GM19467 (cell line): ENCODE data around the gene NEUROG1.
"Not testable (repeated sequence)": the region's sequence is repeated elsewhere in the genome, so short reads cannot be mapped to it uniquely, and the experiment has no call there.

Experiments
- ATAC-seq: cut with Tn5 transposase; IDR thresholded peaks from one replicate; pipeline ENCODE4 v1.9.1; 2021; ENCODE audit warnings: mild to moderate bottlenecking, moderate library complexity; ENCODE audit not compliant: unreplicated experiment

NEUROG1 gene

DNA sequence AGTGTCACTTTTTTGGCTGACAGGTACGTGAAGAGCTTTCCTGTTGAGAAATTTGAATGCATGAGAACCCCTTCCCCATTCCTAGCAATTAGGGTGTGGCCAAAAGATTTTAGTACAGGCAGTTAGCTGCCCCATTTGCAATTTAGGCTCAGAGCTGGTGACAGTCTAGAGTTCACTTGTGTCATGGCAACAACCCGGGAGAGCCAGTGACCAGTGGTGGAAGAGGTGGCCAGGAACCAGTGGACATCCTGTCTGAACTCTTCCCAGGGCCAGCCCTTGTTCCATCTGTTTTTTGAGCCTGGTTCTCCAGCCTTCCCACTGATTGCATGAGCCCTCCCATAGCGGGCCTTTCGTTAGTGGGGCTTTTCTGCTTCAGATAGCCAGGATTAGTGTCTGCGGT lies 2.5 kb upstream of the NEUROG1 start:
- ATAC-seq: no peak

DNA sequence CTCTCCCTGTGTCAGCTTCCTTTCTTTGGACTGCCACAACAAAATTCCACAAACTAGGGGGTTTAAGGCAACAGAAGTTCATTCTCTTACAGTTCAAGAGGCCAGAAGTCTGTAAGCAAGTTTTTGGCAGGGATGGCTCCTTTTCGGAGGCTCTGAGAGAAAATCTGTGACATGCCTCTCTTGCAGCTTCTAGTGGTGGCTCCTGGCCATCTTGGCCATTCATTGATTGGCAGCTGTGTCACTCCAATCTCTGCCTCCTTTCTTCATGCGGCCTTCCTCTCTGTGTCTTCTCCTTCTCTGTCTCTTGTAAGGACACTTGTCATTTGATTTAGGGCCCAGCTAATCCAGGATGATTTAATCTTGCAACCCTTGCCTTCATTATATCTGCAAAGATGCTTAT lies 2.0 kb upstream of the NEUROG1 start:
- no peak for ATAC-seq

DNA sequence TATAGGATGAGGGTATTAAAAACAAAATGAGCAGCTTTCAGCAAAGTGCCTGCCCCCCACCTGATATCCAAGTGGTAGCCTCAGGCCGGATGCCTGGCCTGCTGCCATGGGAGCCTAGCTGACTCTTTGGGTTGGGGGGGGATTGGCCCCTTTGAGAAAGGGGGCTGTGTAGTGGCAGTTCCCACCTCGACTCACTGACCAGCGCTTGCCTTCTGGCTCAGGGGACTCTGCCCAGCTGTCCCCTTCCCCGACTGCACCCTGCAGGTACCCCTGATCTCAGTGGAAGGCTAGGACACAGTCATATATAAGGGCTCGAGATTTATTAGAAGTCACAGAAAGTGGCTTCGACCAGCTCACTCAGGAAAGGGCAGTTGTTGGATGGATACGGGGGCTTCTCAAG lies 1.5 kb upstream of the NEUROG1 start:
- no peak for ATAC-seq

DNA sequence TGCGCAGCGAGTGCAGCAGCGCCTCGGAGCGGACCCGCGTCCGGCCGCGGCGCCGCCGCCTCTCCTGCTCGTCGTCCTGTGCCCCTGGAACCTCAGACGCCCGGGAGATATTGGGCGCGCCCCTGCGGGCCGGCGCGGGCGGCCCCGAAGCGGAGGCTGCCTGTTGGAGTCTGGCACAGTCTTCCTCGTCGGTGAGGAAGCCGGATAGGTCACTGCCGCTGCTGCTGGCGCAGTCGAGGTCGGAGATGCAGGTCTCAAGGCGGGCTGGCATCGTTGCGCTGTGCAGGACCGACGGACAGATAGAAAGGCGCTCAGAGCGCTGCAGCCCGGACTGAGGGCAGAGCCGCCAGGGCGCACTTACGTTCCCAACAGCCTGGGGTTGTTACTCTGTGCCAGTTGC lies 344 bp downstream of the NEUROG1 start:
- no peak for ATAC-seq

DNA sequence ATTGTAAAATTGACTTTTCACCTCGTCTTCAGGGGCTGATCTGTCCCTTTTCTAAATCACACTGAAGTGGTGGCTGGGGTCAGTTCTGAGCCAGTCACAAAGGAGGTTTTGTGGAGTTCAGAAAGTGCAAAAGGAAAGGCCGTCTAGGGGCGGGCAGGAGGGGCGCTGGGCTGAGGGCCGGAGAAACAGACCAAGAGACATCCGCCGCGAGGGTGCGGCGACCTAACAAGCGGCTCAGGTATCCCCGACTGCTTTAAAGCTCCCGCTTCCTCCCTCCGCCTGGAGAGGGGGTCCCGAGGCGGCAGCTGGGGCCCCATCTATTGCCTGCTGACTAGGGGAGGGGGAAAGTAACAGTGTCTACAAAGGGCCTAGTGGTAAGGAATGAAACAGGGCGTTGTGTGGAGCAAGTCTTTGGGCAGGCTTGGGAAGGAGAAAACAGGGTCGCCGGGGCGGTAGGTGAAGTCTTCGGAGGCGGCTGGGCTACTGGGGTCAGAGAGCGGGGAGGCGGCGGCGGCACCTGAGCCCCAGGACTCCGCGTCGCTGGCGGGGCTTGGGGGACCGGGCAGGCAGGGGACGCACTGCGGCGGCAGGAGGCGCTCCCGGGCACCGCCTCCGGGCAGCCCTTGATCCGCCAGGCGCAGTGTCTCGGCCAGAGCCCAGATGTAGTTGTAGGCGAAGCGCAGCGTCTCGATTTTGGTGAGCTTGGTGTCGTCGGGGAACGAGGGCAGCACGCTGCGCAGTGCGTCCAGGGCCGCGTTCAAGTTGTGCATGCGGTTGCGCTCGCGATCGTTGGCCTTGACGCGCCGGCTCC lies 950 bp downstream of the NEUROG1 start:
- no peak for ATAC-seq

DNA sequence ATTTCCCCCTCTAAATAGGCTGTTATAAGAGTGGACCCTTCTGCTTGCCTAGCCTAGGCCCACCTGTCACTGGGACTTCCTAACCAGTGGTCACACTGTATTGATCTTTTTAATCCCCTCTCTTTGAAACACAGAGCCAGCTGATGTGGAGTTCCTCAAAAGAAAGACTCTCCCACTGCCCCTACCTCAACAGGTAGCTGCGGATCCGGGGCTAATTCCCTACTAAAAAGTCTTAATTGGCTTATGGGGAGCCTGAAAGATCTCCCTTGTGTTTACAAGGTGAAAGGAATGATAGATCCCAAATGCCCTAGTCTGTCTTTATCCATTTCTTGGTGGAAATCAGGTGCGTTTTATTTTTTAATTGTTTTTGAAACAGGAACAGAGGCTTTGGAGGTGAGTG lies 2.0 kb downstream of the NEUROG1 start:
- no peak for ATAC-seq

DNA sequence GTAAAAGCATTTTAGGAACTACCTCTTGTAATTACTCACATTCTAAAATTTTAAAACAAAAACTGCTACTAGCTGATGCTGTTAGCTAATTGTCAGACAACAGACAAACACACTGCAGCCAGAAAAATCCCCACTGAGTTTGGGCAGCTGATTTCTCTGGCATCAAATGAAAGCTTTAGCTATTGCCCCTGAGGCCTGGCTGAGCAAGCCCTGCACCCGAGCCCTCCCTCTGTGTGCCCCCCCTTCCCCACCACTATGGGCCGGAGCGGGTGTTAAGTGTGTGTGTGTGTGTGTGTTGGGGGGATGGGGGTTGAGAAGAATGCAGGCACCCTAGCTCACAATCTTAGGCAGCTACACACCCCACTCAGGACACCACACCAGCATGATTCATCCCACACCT lies 2.4 kb downstream of the NEUROG1 start:
- no peak for ATAC-seq

DNA sequence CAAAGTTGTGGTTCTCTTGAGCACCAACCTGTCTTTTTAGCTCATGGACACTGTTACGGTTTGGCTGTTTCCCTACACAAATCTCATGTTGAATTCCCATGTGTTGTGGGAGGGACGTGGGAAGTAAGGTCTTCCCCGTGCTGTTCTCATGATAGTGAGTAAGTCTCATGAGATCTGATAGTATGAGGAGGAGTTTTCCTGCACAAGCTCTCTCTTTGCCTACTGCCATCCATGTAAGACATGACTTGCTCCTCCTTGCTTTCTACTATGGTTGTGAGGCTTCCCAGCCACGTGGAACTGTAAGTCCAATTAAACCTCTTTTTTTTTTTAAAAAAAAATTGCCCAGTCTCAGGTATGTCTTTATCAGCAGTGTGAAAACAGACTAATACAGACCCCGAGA lies 6.2 kb downstream of the NEUROG1 start:
- ATAC-seq: not testable (repeated sequence)

DNA sequence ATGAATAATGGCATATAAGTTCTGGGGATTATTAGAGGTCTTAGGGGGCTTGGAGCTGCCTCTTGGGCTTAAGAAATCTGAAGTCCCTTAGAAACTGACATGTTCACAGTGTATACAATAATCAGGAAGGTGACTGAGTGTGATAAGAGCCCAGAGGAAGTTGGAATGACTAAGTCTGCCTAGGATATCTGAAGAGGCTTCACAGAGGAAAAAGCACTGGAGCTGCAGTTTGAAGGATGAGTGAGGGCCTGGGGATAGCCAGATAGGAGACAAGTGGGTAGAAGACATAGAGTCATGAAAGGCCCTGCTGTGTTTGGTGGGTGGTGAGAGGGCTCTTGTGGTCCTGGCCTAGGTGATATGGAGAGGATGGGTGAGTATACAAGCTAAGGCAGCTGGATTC lies 8.8 kb downstream of the NEUROG1 start:
- ATAC-seq: no peak

DNA sequence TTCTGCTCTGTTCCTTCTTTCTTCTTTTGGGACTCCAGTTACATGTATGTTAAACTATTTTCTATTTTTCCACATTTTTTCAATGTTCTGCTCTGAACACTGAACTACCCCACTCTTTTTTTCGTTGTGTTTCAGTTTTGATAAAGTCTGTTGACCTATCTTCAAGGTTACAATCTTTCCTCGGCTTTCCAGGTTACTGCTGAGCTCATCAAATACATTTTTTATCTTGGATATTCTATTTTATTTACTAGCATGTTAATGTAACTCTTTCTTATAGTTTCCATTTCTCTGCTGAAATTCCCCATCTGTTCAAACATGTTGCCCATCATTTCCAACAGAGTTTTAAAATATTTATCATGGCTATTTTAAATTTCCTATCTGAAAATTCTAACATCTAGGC lies 13.8 kb downstream of the NEUROG1 start:
- ATAC-seq: no peak

DNA sequence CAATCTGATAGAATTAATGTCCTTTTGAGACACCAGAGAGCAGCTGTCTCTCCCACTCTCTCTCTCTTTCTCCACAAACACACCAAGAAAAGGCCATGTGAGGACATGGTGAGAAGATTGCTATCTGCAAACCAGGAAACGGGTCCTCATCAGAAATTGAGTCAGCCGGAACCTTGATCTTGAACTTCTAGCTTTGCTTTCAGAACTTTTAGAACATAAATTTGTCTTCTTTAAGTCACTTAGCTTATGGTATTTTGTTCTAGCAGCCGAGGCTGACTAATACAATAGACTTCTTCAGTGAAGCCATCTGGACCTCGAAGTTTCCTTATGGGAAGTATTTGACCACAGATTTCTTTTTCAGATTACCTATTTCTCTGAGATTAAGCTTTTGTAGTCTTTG lies 18.1 kb downstream of the NEUROG1 start:
- ATAC-seq: no peak

DNA sequence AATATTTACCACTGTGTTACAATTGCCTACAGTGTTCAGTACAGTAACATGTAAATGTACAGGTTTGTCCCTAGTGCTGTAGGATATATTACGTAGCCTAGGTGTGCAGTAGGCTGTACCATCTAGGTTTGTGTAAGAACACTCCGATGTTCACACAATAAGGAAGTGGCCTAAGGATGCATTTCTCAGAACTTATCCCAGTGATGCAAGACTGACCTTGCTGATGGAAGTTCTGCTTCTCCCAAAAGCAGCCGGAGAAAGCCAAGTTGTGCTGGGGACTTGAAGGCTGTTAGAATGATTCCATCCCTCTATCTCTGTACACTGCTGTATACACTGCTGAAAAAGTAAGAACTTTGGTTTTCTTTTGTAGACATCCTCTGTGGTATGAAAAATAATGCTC lies 21.6 kb downstream of the NEUROG1 start:
- ATAC-seq: no peak

DNA sequence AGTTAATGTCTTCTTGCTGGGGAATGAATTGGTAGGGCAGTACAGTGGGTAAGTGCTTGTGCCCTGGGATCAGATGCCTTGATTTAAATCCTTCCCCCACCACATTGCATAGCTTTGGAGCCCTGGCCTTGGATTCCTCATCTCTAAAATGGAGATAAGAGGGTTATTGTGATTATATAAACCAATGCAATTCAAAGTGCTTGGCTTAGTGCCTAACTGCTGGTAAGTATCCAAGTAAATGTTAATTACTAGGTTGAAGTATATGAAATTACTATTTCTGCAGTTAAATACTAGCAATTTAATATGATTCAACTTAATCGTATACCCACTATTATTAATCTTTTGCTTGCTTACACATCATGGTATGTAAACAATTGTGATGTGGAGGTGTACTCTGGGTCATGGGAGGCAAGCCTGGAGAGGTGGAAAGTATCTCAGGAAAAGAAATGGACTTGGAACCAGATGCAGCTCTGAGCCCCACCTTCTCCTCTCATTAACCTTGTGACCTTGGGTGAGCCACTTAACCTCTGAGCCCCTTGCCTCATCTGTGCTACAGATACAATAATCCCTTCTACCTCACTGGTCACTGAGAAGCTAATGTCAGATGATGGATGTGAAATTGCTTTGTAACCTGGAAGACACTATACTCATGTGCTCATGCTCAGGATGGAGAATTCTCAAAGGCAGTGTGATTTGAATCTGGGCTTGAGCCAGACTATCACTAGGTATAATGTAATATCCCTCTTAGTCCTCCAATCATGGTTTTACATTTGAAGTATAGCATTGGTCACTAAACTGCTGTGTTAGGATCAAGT lies 23.8 kb downstream of the NEUROG1 start:
- ATAC-seq: no peak

DNA sequence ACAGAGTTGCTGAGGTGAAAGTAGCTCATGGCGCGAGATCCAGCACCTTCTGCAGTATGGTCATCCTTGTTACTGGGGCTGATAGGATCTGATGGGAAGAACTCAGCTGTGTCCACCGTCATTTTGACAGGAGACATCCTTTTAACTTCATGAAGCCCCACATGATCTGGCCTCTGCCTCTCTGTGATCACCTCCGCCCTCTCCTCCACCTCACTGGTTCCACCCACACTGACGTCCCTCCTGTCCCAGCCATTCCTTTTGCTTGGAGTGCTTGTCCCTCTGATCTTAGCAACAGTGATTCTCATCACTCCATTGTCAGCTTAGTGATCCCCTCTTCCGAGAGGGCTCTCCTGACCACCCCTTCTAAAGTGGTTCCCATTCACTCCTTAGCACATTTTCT lies 25.8 kb downstream of the NEUROG1 start:
- no peak for ATAC-seq

DNA sequence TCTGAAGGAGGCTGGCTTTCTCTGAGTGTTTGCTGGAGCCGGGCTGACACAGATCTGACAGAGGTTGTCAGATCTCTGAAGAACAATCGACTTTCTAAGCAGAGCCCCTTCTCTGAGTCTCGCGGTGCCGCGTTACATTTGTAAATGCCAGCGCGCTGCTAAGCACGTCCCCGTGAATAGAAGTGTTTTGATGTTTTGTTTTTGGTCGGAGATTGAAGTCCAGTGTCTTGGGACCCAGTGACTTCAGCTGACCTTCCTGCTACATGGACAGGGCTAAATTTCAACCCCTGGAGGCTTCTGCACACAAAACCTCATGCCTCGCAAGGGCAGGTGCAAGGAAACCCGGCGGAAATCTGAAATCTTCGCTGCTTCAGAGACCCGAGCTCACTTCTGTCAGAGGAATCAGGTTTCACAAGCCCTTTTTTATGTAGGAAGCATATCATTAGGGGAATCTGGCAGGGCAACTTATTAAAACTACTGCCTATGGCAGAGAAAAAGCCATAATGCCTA lies 27.2 kb downstream of the NEUROG1 start:
- ATAC-seq: no peak

DNA sequence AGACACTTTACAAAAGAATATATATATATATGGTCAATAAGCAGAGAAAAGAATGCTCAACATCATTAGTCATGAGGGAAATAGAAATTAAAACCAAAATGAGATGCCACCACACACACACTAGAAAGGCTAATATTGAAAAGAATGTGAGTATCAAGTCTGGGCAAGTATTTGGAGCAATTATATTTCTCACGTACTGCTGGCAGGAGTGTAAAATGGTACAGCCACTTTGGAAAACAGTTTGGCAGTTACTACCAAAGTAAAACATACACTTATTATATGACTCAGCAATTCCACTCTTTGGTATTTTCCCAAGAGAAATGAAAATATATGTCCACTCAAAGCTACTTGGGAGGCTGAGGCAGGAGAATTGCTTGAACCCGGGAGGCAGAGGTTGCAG lies 29.8 kb downstream of the NEUROG1 start:
- no peak for ATAC-seq

DNA sequence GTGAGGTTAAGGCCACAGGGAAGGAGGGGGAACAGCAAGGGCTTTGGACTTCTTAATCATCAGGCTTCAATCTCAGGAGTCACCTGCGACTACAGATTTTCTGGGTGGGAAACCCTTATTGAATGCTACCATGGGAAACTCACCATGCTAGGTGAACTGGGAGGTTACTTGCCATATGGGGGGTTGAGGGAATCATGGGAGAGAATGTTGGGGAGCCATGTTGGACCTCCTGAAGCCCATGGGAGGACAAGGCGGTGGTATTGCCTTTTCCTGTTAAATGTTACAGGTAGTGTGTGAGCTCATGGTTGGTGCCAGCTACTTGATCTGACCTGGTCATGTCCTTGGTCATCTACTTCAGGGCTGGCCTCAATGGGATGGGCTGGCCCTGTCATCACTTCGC lies 31.4 kb downstream of the NEUROG1 start:
- no peak for ATAC-seq

DNA sequence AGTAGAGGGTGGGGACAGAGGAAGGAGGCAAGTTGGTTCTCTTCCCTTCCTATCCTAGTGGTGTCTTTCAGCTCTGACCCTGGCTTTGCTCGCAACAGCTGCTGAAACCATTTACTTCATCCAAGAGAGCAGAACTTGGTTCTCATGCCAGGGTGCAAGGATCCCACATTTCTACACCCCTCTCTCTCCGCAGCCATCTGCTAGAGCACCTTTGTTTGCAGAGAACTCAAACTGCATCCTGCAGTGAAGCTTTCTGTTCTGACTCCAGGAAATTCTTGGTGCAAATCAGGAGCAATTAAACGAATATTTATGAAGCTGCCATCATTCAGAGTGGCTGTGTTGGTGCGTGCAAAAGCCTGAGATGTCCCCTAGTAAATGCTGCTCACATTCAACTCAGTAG lies 31.9 kb downstream of the NEUROG1 start:
- ATAC-seq: no peak

DNA sequence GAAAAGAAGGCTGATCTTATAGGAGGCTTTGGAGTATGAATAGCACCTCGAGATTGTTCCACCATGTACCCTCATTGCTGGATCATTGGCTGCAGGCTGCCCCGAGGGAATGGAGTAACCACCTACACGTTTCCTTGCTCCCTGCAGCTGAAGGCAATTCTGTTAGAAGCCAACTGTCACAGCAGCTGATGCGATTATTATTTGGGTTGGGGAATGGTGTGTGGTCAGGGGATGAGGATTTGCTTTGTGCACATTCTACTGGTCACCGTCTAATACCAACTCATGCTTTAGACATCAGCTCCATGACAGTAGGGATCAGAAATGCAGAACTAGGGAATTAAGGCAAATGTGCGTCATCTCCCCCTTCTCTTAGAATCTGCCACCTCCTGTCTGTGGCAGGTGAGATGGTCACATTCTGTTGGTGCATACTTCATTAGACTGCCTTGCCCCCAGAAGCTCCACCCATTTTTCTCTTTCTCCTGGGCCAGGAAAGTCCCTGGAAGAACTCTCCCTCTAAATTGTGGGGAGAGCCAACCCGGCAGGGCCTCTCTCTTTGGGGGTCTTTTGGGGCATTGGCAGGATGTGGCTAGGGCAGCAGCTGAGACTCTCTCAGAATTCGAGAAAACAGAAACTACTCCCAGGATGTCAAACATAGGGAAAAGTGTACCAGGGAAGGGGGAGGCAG lies 32.8 kb downstream of the NEUROG1 start:
- ATAC-seq: no peak

DNA sequence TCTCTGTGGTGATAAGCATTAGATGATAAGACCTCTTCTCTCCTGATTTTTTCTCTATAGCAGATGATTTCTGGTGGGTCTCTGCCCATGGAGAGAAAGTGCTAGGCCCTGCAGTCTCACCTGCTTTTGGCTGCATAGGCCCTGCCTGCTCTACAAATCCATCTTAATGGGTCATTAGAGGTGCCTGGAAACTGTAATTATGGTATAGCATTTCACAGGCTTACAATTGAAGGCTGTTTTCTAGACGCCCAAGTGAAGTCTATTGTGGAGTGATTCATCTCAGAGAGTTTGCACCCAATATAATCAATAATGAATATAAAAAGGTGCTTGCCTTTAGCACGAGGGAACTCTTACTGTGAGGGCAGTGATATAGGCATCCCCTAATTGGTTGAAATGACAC lies 33.8 kb downstream of the NEUROG1 start:
- no peak for ATAC-seq

DNA sequence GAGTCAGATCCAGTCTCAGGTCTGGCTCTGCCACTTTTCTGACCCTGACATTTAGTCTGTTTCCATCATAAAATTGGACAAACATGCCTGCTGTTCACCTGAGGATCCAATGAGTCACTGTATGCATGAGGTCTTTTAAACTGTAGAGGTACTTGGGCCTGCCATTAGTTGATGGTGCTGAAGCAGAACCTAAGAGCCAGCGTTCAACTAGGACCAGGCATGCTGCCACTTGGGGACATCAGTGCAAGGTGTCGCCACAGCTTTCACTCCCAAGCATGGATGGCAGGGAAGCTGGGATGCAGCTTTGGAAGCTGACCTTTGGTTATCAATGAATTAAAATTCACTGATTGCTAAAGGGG lies 37.1 kb downstream of the NEUROG1 start:
- no peak for ATAC-seq
